HEK293 (cell line): ENCODE measurements around the gene MEAK7.

Experiments
- CTCF ChIA-PET: fragments of 350-600 bp; formaldehyde crosslinking; extraction: SDS; loops from one replicate; lab custom pipeline; 2021; ENCODE audit warnings: antibody characterized with exemption; lab: Yijun Ruan, JAX
- POLR2A ChIA-PET: fragments of 300-600 bp; formaldehyde crosslinking; extraction: SDS; loops from one replicate; lab custom pipeline; 2020; ENCODE audit warnings: antibody characterized with exemption, inconsistent platforms; lab: Yijun Ruan, JAX
- H3K27ac ChIP-seq: fragments of 200-500 bp; sonication (Bioruptor generic); 2 replicates; pipeline ENCODE4 v1.5.1; 2014; ENCODE audit warnings: low read depth, low read length, control low read depth, inconsistent platforms; ENCODE audit errors: extremely low read depth
- H3K36me3 ChIP-seq, 2 experiments: fragments of 200-500 bp in 1 of 2; sonication (Bioruptor generic) in 1 of 2; 1 replicate in 1 of 2; 2 replicates in 1 of 2; pipeline ENCODE4 v1.5.1; 2014 to 2017; ENCODE audit warnings: inconsistent platforms in 2 of 2, low read length in 2 of 2; ENCODE audit not compliant: control insufficient read depth in 2 of 2, insufficient read depth in 1 of 2
- H3K4me1 ChIP-seq: fragments of 200-500 bp; sonication (Bioruptor generic); 2 replicates; pipeline ENCODE4 v1.5.1; 2014; ENCODE audit warnings: mild to moderate bottlenecking, low read length, inconsistent platforms; ENCODE audit not compliant: control insufficient read depth, insufficient read depth
- H3K4me3 ChIP-seq: 2 replicates; pipeline ENCODE4 v1.5.1; 2011; ENCODE audit warnings: low read depth, mild to moderate bottlenecking, control low read depth, low read length, moderate library complexity
- H3K9me3 ChIP-seq: fragments of 200-500 bp; sonication (Bioruptor generic); 2 replicates; pipeline ENCODE4 v1.5.1; 2014; ENCODE audit warnings: low read depth, low read length, inconsistent platforms; ENCODE audit not compliant: control insufficient read depth, insufficient read depth
- HOXA7 ChIP-seq: sonication (generic); formaldehyde crosslinking; IDR thresholded peaks from 2 replicates; pipeline ENCODE4 v1.8.1; 2022; ENCODE audit warnings: missing genetic modification reagents, borderline replicate concordance
- PRDM6 ChIP-seq: fragments of 450-650 bp; formaldehyde crosslinking; IDR thresholded peaks from 2 replicates; pipeline ENCODE4 v1.5.1; 2017; ENCODE audit warnings: missing biosample characterization, missing genetic modification characterization
- REST ChIP-seq: fragments of 450-650 bp; formaldehyde crosslinking; IDR thresholded peaks from 2 replicates; pipeline ENCODE4 v1.5.1; 2016; ENCODE audit warnings: missing biosample characterization, missing genetic modification characterization
- SCRT2 ChIP-seq: fragments of 450-650 bp; formaldehyde crosslinking; IDR thresholded peaks from 2 replicates; pipeline ENCODE4 v1.5.1; 2016; ENCODE audit warnings: missing biosample characterization, missing genetic modification characterization
- SETDB1 ChIP-seq: IDR thresholded peaks from one replicate; pipeline ENCODE4 v1.6.1; 2017; ENCODE audit warnings: mild to moderate bottlenecking, low read length, moderate library complexity, mixed read lengths; ENCODE audit not compliant: insufficient read length
- TCF7L2 ChIP-seq: IDR thresholded peaks from 2 replicates; pipeline ENCODE4 v1.6.1; 2011; ENCODE audit warnings: low read depth, mild to moderate bottlenecking, inconsistent platforms, low read length, moderate library complexity, borderline replicate concordance
- ZEB2 ChIP-seq: fragments of 450-650 bp; formaldehyde crosslinking; IDR thresholded peaks from 2 replicates; pipeline ENCODE4 v1.5.1; 2016; ENCODE audit warnings: missing biosample characterization, missing genetic modification characterization
- ZIC2 ChIP-seq: fragments of 450-650 bp; formaldehyde crosslinking; IDR thresholded peaks from 2 replicates; pipeline ENCODE4 v1.5.1; 2016; ENCODE audit warnings: missing biosample characterization, missing genetic modification characterization
- ZNF132 ChIP-seq: fragments of 450-650 bp; formaldehyde crosslinking; IDR thresholded peaks from 2 replicates; pipeline ENCODE4 v1.5.1; 2017; ENCODE audit warnings: missing biosample characterization, missing genetic modification characterization, borderline replicate concordance
- ZNF26 ChIP-seq: fragments of 450-650 bp; formaldehyde crosslinking; IDR thresholded peaks from 2 replicates; pipeline ENCODE4 v1.5.1; 2016; ENCODE audit warnings: missing biosample characterization, missing genetic modification characterization
- ZNF426 ChIP-seq: fragments of 450-650 bp; formaldehyde crosslinking; IDR thresholded peaks from 2 replicates; pipeline ENCODE4 v1.5.1; 2017; ENCODE audit warnings: missing biosample characterization, missing genetic modification characterization, mild to moderate bottlenecking, inconsistent platforms, moderate library complexity
- ZNF561 ChIP-seq: fragments of 450-650 bp; IDR thresholded peaks from 2 replicates; pipeline ENCODE4 v1.5.1; 2018; ENCODE audit warnings: missing biosample characterization, missing genetic modification characterization, borderline replicate concordance
- ZNF600 ChIP-seq: fragments of 450-650 bp; formaldehyde crosslinking; IDR thresholded peaks from 2 replicates; pipeline ENCODE4 v1.5.1; 2016; ENCODE audit warnings: missing biosample characterization, missing genetic modification characterization
- ZNF624 ChIP-seq: fragments of 450-650 bp; formaldehyde crosslinking; IDR thresholded peaks from 2 replicates; pipeline ENCODE4 v1.5.1; 2017; ENCODE audit warnings: missing biosample characterization, missing genetic modification characterization
- ZNF658 ChIP-seq: fragments of 450-650 bp; formaldehyde crosslinking; IDR thresholded peaks from 2 replicates; pipeline ENCODE4; 2016; ENCODE audit warnings: missing biosample characterization, missing genetic modification characterization
- ZNF670 ChIP-seq: fragments of 450-650 bp; formaldehyde crosslinking; IDR thresholded peaks from 2 replicates; pipeline ENCODE4 v1.5.1; 2016; ENCODE audit warnings: missing biosample characterization, missing genetic modification characterization, low read depth
- ZNF837 ChIP-seq: fragments of 450-650 bp; formaldehyde crosslinking; IDR thresholded peaks from 2 replicates; pipeline ENCODE4 v1.5.1; 2016; ENCODE audit warnings: missing biosample characterization, missing genetic modification characterization
- ZNF843 ChIP-seq: fragments of 450-650 bp; formaldehyde crosslinking; IDR thresholded peaks from 2 replicates; pipeline ENCODE4 v1.5.1; 2016; ENCODE audit warnings: missing biosample characterization, missing genetic modification characterization
- ZXDB ChIP-seq: fragments of 450-650 bp; formaldehyde crosslinking; IDR thresholded peaks from 2 replicates; pipeline ENCODE4 v1.5.1; 2016; ENCODE audit warnings: missing biosample characterization, missing genetic modification characterization

MEAK7 gene

GRCh38 chr16:84527532-84528269, 23.2 kb upstream of the MEAK7 start:
- Histone ChIP-seq H3K27ac (no peak overlapping the region), H3K36me3 (no peaks in the 10 kb centered on the region), H3K4me3 (no peak overlapping the region), H3K4me1 (no peaks in the 10 kb centered on the region), H3K9me3 (no peaks in the 10 kb centered on the region)
- ChIA-PET CTCF (interaction anchor here (0.6 to 2.1 kb wide), 3 partner anchors 16 to 222 kb away, joined by 3 to 10 read pairs (median 8); no protein-coding TSS in a partner anchor), POLR2A (interaction anchor here (0.6 kb wide), 1 partner anchor 91 kb away, joined by 9 read pairs; no protein-coding TSS in a partner anchor)
- TF ChIP-seq ZNF670 (tag by site-specific recombination) (no peak), ZNF837 (no peak), TCF7L2 (no peak), ZNF561 (tag by site-specific recombination) (no peak), PRDM6 (tag by site-specific recombination) (no peak), REST (tag by site-specific recombination) (no peak), ZIC2 (no peak), ZNF624 (no peak), ZNF600 (no peak), ZNF132 (no peak), ZXDB (tag by site-specific recombination) (no peak), ZNF26 (tag by site-specific recombination) (no peak), SCRT2 (tag by site-specific recombination) (no peak), ZEB2 (tag by site-specific recombination) (no peak), SETDB1 (no peak), HOXA7 (CRISPR knock-in tag) (no peak), ZNF426 (tag by site-specific recombination) (no peak), ZNF658 (tag by site-specific recombination) (no peak), ZNF843 (tag by site-specific recombination) (no peak)
